K562 (cell line): ENCODE results near the gene PRKAG2. TPM values are rescaled to one million over a fixed set of nuclear protein-coding genes. Genes with fewer than 3 reads are reported as not detected.

Experiments used
- CBFA2T3 ChIP-seq: fragments of 450-650 bp; IDR thresholded peaks from 2 replicates; pipeline ENCODE4 v1.6.1; 2017
- CEBPG ChIP-seq, 3 experiments: fragments of 200-800 bp in 1 of 3; sonication (Bioruptor generic) in 1 of 3; sonication (generic) in 1 of 3; formaldehyde crosslinking in 1 of 3; IDR thresholded peaks in 2 of 3; conservative IDR thresholded peaks in 1 of 3; 2 replicates each; pipeline versions ENCODE4 v1.6.1 to v1.8.0; 2016 to 2022; ENCODE audit warnings: missing compliant biosample characterization in 2 of 3, missing genetic modification characterization in 2 of 3, mild to moderate bottlenecking in 1 of 3, missing genetic modification reagents in 1 of 3
- CHD2 ChIP-seq: IDR thresholded peaks from 2 replicates; pipeline ENCODE4 v1.6.1; 2011; ENCODE audit warnings: low read depth, low read length
- ILF3 ChIP-seq: fragments of 450-650 bp; IDR thresholded peaks from 2 replicates; pipeline ENCODE4 v1.6.1; 2018; ENCODE audit warnings: antibody characterized with exemption, mild to moderate bottlenecking, moderate library complexity, borderline replicate concordance
- MAFK ChIP-seq: IDR thresholded peaks from 2 replicates; pipeline ENCODE4 v1.6.1; 2011; ENCODE audit warnings: low read length, improper control_type of control experiment
- NR2C2 ChIP-seq, 2 experiments: fragments of 200-800 bp in 1 of 2; sonication (Bioruptor generic) in 1 of 2; sonication (generic) in 1 of 2; formaldehyde crosslinking in 1 of 2; IDR thresholded peaks; 2 replicates each; pipeline versions ENCODE4 v1.6.1 to v1.8.0; 2016 to 2022; ENCODE audit warnings: mild to moderate bottlenecking in 1 of 2, missing compliant biosample characterization in 1 of 2, missing genetic modification characterization in 1 of 2, missing genetic modification reagents in 1 of 2
- NR3C1 ChIP-seq: sonication (generic); formaldehyde crosslinking; IDR thresholded peaks from 2 replicates; pipeline ENCODE4 v1.8.1; 2022; ENCODE audit warnings: missing genetic modification reagents
- NUFIP1 ChIP-seq: fragments of 450-650 bp; IDR thresholded peaks from 2 replicates; pipeline ENCODE4 v1.6.1; 2018; ENCODE audit not compliant: partially characterized antibody
- RAD21 ChIP-seq, 2 experiments: fragments of 250-450 bp in 1 of 2; fragments of 450-650 bp in 1 of 2; sonication (Bioruptor Pico) in 1 of 2; formaldehyde crosslinking in 1 of 2; IDR thresholded peaks in 1 of 2; conservative IDR thresholded peaks in 1 of 2; 2 replicates each; pipeline versions ENCODE4 v1.4.0 to v1.8.0; 2020 to 2022; ENCODE audit warnings: mild to moderate bottlenecking in 2 of 2, moderate library complexity in 1 of 2
- SIN3A ChIP-seq, 2 experiments: fragments of 150-350 bp in 1 of 2; IDR thresholded peaks; 2 replicates each; pipeline ENCODE4 v1.6.1; 2011 to 2016; ENCODE audit warnings: borderline replicate concordance in 2 of 2, low read depth in 2 of 2, low read length in 2 of 2, mild to moderate bottlenecking in 2 of 2, moderate library complexity in 2 of 2; ENCODE audit not compliant: control insufficient read depth in 1 of 2
- U2AF1 ChIP-seq: fragments of 200-400 bp; formaldehyde crosslinking; optimal IDR thresholded peaks from 2 replicates; pipeline ENCODE3; 2017; ENCODE audit warnings: mild to moderate bottlenecking, low read depth, low read length, moderate library complexity
- ZKSCAN8 ChIP-seq: fragments of 200-800 bp; sonication (Bioruptor generic); IDR thresholded peaks from 2 replicates; pipeline ENCODE4 v1.6.1; 2016; ENCODE audit warnings: missing genetic modification characterization, missing compliant biosample characterization
- polyA plus RNA-seq, 8 experiments: library from polyadenylated mRNA; depleted of rRNA in 4 of 8; stranded (reverse) in 5 of 8; unstranded in 3 of 8; fragments of >200 nt; fragmentation: Nextera tagmentation in 2 of 8; fragmentation: Illumina TruSeq in 1 of 8; extraction: Ambion mirVana in 2 of 8; extraction: Trizol in 1 of 8; gene quantifications; 2 replicates each; pipeline versions ENCODE4 v1.2.1 to v1.2.3, GENCODE V29; 2011 to 2014; ENCODE audit warnings: inconsistent platforms in 1 of 8, missing spikeins in 1 of 8
- total RNA-seq, 7 experiments: library from RNA; depleted of rRNA in 6 of 7; stranded (reverse); fragments of >200 nt in 6 of 7; fragmentation: Illumina TruSeq in 2 of 7; extraction: Trizol in 2 of 7; gene quantifications; 2 replicates each; pipeline versions ENCODE4 v1.2.1 to v1.2.3, GENCODE V29; 2011 to 2021; ENCODE audit warnings: low replicate concordance in 1 of 7
- TF ChIP-seq, protein P1 (sequence below): sonication (generic); formaldehyde crosslinking; IDR thresholded peaks from 2 replicates; pipeline ENCODE4 v1.8.1; 2023; ENCODE audit warnings: mild to moderate bottlenecking, missing genetic modification reagents
- TF ChIP-seq, protein P2 (sequence below): sonication (generic); formaldehyde crosslinking; IDR thresholded peaks from 2 replicates; pipeline ENCODE4 v1.9.0; 2022; ENCODE audit warnings: mild to moderate bottlenecking, missing genetic modification reagents

Gene PRKAG2
- total and polyA plus RNA-seq, 9 of the 15 experiments (the other 6 are each of a cell fraction or from before 2014, with no cell fraction given), result 0.99 to 5.6 (median 3.3) TPM

- TF ChIP-seq, protein P1, sequence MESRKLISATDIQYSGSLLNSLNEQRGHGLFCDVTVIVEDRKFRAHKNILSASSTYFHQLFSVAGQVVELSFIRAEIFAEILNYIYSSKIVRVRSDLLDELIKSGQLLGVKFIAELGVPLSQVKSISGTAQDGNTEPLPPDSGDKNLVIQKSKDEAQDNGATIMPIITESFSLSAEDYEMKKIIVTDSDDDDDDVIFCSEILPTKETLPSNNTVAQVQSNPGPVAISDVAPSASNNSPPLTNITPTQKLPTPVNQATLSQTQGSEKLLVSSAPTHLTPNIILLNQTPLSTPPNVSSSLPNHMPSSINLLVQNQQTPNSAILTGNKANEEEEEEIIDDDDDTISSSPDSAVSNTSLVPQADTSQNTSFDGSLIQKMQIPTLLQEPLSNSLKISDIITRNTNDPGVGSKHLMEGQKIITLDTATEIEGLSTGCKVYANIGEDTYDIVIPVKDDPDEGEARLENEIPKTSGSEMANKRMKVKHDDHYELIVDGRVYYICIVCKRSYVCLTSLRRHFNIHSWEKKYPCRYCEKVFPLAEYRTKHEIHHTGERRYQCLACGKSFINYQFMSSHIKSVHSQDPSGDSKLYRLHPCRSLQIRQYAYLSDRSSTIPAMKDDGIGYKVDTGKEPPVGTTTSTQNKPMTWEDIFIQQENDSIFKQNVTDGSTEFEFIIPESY (CRISPR knock-in tag), result no peak
- TF ChIP-seq, protein P2, sequence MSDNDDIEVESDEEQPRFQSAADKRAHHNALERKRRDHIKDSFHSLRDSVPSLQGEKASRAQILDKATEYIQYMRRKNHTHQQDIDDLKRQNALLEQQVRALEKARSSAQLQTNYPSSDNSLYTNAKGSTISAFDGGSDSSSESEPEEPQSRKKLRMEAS (CRISPR knock-in tag), result no peak
- TF ChIP-seq NR2C2 (CRISPR knock-in tag; IDR thresholded peaks at IDR 0.05) (no peak), NR2C2 (tag; IDR thresholded peaks at IDR 0.05) (peak; percentile 60; the same call in 1 of the 2 replicates), SIN3A (IDR thresholded peaks at IDR 0.05; ENCODE audit: borderline replicate concordance in 2 of 2, control insufficient read depth in 1 of 2, low read depth in 2 of 2, low read length in 2 of 2) (no peak), ZKSCAN8 (CRISPR knock-in tag) (no peak), RAD21 (CRISPR knock-in tag; conservative IDR thresholded peaks at IDR 0.05 in 1 of 2, IDR thresholded peaks at IDR 0.05 in 1 of 2) (peak; percentile 19 to 52; a peak in 2 of 4 replicates), NR3C1 (no peak), MAFK (no peak), CBFA2T3 (no peak), U2AF1 (no peak), CEBPG (CRISPR knock-in tag; IDR thresholded peaks at IDR 0.05) (no peak), CEBPG (tag; conservative IDR thresholded peaks at IDR 0.05 in 1 of 2, IDR thresholded peaks at IDR 0.05 in 1 of 2) (peak in 1 of 2 experiments; percentile 72; a peak in 2 of 4 replicates), ILF3 (no peak), CHD2 (no peak), NUFIP1 (no peak)
Measured at GRCh38 chr7:151744656-151745638, 132.0 kb downstream of the PRKAG2 start (continued).
